Activated CD4-positive, alpha-beta T cell treated with anti-CD3 and anti-CD28 coated beads, Interleukin-2, amount 50 U/mL, for 4 hours (primary cell): ENCODE data around the gene SYT9.
"Not testable (repeated sequence)": the region's sequence is repeated elsewhere in the genome, so short reads cannot be mapped to it uniquely, and the experiment has no call there.

Experiments
- DNase-seq, 2 experiments: peaks; one replicate each; pipeline ENCODE4 v3.0.0-alpha.2; 2020

SYT9 gene

GRCh38 chr11:7275133-7275532, 23.4 kb downstream of the SYT9 start:
- no peak for DNase-seq

GRCh38 chr11:7278314-7278917, 26.7 kb downstream of the SYT9 start:
- no peak for DNase-seq

GRCh38 chr11:7279676-7280075, 28.0 kb downstream of the SYT9 start:
- no peak for DNase-seq

GRCh38 chr11:7281079-7281478, 29.4 kb downstream of the SYT9 start:
- no peak for DNase-seq

- no peak for DNase-seq
Measured at GRCh38 chr11:7281809-7282208, 30.1 kb downstream of the SYT9 start.

- DNase-seq, result no peak
Measured at GRCh38 chr11:7286178-7286577, 34.5 kb downstream of the SYT9 start.

- DNase-seq, result no peak
Measured at GRCh38 chr11:7291100-7291829, 39.6 kb downstream of the SYT9 start.

GRCh38 chr11:7292922-7293321, 41.2 kb downstream of the SYT9 start:
- no peak for DNase-seq

GRCh38 chr11:7299393-7299792, 47.7 kb downstream of the SYT9 start:
- DNase-seq, result no peak

GRCh38 chr11:7300281-7300680, 48.6 kb downstream of the SYT9 start:
- DNase-seq, result no peak

GRCh38 chr11:7303146-7303545, 51.4 kb downstream of the SYT9 start:
- DNase-seq, result no peak

GRCh38 chr11:7306900-7307299, 55.2 kb downstream of the SYT9 start:
- DNase-seq, result no peak

GRCh38 chr11:7307836-7308235, 56.1 kb downstream of the SYT9 start:
- no peak for DNase-seq

GRCh38 chr11:7311903-7312302, 60.2 kb downstream of the SYT9 start:
- DNase-seq, result no peak

GRCh38 chr11:7314811-7315604, 63.3 kb downstream of the SYT9 start:
- no peak for DNase-seq

GRCh38 chr11:7319501-7319900, 67.8 kb downstream of the SYT9 start:
- no peak for DNase-seq

GRCh38 chr11:7320306-7320705, 68.6 kb downstream of the SYT9 start:
- no peak for DNase-seq

- DNase-seq, result no peak
Measured at GRCh38 chr11:7321473-7322450, 70.1 kb downstream of the SYT9 start.

- no peak for DNase-seq
Measured at GRCh38 chr11:7332451-7332850, 80.7 kb downstream of the SYT9 start.

GRCh38 chr11:7332962-7333361, 81.3 kb downstream of the SYT9 start:
- DNase-seq, result no peak

GRCh38 chr11:7335442-7335841, 83.7 kb downstream of the SYT9 start:
- DNase-seq, result not testable (repeated sequence)

- no peak for DNase-seq
Measured at GRCh38 chr11:7341551-7341950, 89.8 kb downstream of the SYT9 start.
